PC-9 (cell line): ENCODE data around the gene NTM. TPM values are rescaled to one million over a fixed set of nuclear protein-coding genes. Genes with fewer than 3 reads are reported as not detected.

Experiments
- BruUV-seq: library from RNA; stranded (reverse); fragments of 400-500 nt; replicated peaks from 2 replicates; lab custom pipeline; 2021; lab: Mats Ljungman, UMichigan
- CTCF ChIA-PET: fragments of 300-600 bp; sonication (Branson Sonifier 250); formaldehyde crosslinking; loops from one replicate; lab custom pipeline; 2022; ENCODE audit warnings: antibody characterized with exemption; lab: Charles Lee
- POLR2A ChIA-PET: fragments of 300-600 bp; sonication (Branson Sonifier 250); formaldehyde crosslinking; loops from one replicate; lab custom pipeline; 2022; ENCODE audit warnings: antibody characterized with exemption; ENCODE audit not compliant: unreplicated experiment; lab: Charles Lee
- DNase-seq, 2 experiments: peaks; one replicate each; pipeline versions ENCODE4 v3.0.0 to v3.0.0-alpha.2; 2015 to 2022; ENCODE audit warnings: mixed read lengths in 1 of 2
- H2AFZ ChIP-seq: fragments of 200-600 bp; sonication (generic); 2 replicates; pipeline ENCODE4 v1.8.1; 2017; ENCODE audit warnings: antibody characterized with exemption
- H3F3A ChIP-seq: fragments of 200-600 bp; sonication (generic); 2 replicates; pipeline ENCODE4 v1.8.1; 2017; ENCODE audit warnings: antibody characterized with exemption, mild to moderate bottlenecking, low read depth; ENCODE audit not compliant: insufficient read depth
- H3K27ac ChIP-seq: fragments of 200-600 bp; sonication (generic); 2 replicates; pipeline ENCODE4 v1.6.1; 2016; ENCODE audit warnings: mixed run types
- H3K27me3 ChIP-seq: fragments of 200-600 bp; sonication (generic); 2 replicates; pipeline ENCODE4 v1.6.1; 2016; ENCODE audit warnings: low read depth, mixed run types; ENCODE audit not compliant: insufficient read depth
- H3K36me3 ChIP-seq: fragments of 200-600 bp; sonication (generic); 2 replicates; pipeline ENCODE4 v1.6.1; 2016; ENCODE audit warnings: low read depth, mixed run types
- H3K4me1 ChIP-seq: fragments of 200-600 bp; sonication (generic); replicated peaks from 2 replicates; pipeline ENCODE4 v1.6.1; 2016; ENCODE audit warnings: mixed run types; ENCODE audit not compliant: insufficient read depth
- H3K4me2 ChIP-seq: fragments of 200-600 bp; sonication (generic); 2 replicates; pipeline ENCODE4 v1.6.1; 2017; ENCODE audit warnings: mixed run types
- H3K4me3 ChIP-seq: fragments of 200-600 bp; sonication (generic); 2 replicates; pipeline ENCODE4 v1.6.1; 2016; ENCODE audit warnings: mixed run types
- H3K79me2 ChIP-seq: fragments of 200-600 bp; sonication (generic); 2 replicates; pipeline ENCODE4 v1.6.1; 2017; ENCODE audit warnings: low read depth, mixed run types
- H3K9me2 ChIP-seq: fragments of 200-600 bp; sonication (generic); 2 replicates; pipeline ENCODE4 v1.8.1; 2017; ENCODE audit warnings: mild to moderate bottlenecking; ENCODE audit not compliant: insufficient read depth
- H3K9me3 ChIP-seq: fragments of 200-600 bp; sonication (generic); 2 replicates; pipeline ENCODE4 v1.8.1; 2016; ENCODE audit warnings: low read depth; ENCODE audit not compliant: insufficient read depth
- H4K20me1 ChIP-seq: fragments of 200-600 bp; sonication (generic); 2 replicates; pipeline ENCODE4 v1.8.1; 2017; ENCODE audit not compliant: insufficient read depth
- EZH2 ChIP-seq: fragments of 200-600 bp; sonication (generic); IDR thresholded peaks from 2 replicates; pipeline ENCODE4 v1.8.0; 2017; ENCODE audit warnings: antibody characterized with exemption, low read depth
- intact Hi-C: fragments of 100-400 bp; cut with micrococcal nuclease; formaldehyde crosslinking; loops from one replicate; pipeline ENCODE4 v1.10.0; 2022; ENCODE audit not compliant: unreplicated experiment
- total RNA-seq: library from RNA; stranded (reverse); gene quantifications from 2 replicates; pipeline ENCODE4 v1.2.3, GENCODE V29; 2021
- TF ChIP-seq, protein P1 (sequence below): fragments of 200-600 bp; sonication (generic); conservative IDR thresholded peaks from 2 replicates; pipeline ENCODE4 v1.6.1; 2017; ENCODE audit warnings: mixed run types, antibody characterized with exemption, mild to moderate bottlenecking, moderate library complexity

Gene NTM
- total RNA-seq, 1 experiment from 2014 or later = not detected

DNA sequence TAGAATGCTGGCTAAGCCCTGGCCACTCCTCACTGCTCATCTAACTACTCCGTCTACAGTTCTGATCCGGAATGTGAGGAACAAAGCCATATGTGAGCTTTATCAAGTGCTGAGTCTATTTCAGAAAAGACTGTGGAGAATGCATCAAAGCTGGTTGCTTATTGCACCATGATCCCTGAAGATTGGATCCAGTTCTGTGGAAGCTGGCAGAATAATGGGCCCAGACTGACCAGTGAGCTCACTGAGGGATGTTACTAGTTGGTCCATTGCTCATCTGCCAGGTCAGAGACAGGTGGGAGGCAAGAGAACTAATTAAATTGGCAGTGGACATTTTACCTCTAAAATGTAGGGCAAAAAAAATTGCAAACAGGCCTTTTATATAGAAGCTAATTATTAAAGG is 681.3 kb downstream of the NTM start:
- DNase-seq = no peak
- intact Hi-C loops = no loop called here
- H3K9me2 ChIP-seq = no peaks in the 10 kb centered on the region

DNA sequence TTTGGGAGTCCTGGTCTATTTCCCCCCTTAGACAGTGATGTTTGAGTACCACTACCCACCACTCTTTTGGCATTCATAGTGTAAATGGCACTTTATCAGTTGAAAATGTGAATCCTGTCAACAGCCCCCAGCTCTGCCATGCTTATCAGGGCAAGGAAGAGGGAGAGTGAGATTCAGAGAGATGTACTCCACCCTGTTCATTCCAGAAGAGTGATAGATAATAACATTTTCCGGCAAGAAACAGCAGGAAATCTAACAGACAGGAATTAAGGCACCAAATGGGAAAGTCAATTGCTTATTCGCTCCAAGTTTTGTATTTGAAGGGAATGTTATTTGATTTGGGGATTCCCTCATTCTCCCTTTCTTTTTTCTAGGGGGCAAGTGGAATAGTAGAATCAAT is 681.9 kb downstream of the NTM start:
- Histone ChIP-seq H3K9me3 (no peaks in the 10 kb centered on the region), H3K4me1 (no peaks in the 10 kb centered on the region), H3K27me3 (peaks cover 6% of the 10 kb centered on the region; the same call in 1 of the 2 replicates), H3K27ac (no peak overlapping the region), H3K9me2 (no peaks in the 10 kb centered on the region), H3K4me2 (no peak overlapping the region), H3K4me3 (no peak overlapping the region), H3F3A (no peaks in the 10 kb centered on the region), H3K36me3 (no peaks in the 10 kb centered on the region), H4K20me1 (no peaks in the 10 kb centered on the region), H3K79me2 (no peaks in the 10 kb centered on the region), H2AFZ (no peak overlapping the region)
- DNase-seq = no peak
- no peak for TF ChIP-seq EZH2
- TF ChIP-seq, protein P1, sequence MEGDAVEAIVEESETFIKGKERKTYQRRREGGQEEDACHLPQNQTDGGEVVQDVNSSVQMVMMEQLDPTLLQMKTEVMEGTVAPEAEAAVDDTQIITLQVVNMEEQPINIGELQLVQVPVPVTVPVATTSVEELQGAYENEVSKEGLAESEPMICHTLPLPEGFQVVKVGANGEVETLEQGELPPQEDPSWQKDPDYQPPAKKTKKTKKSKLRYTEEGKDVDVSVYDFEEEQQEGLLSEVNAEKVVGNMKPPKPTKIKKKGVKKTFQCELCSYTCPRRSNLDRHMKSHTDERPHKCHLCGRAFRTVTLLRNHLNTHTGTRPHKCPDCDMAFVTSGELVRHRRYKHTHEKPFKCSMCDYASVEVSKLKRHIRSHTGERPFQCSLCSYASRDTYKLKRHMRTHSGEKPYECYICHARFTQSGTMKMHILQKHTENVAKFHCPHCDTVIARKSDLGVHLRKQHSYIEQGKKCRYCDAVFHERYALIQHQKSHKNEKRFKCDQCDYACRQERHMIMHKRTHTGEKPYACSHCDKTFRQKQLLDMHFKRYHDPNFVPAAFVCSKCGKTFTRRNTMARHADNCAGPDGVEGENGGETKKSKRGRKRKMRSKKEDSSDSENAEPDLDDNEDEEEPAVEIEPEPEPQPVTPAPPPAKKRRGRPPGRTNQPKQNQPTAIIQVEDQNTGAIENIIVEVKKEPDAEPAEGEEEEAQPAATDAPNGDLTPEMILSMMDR = no peak
- ChIA-PET POLR2A (no interaction called here), CTCF (no interaction called here)
- intact Hi-C loops = no loop called here
- BruUV-seq = no TSS peak

More for the DNA sequence above, 681.3 kb downstream of the NTM start:
- Histone ChIP-seq H3K27ac (no peak overlapping the region), H3K9me3 (no peaks in the 10 kb centered on the region), H3K79me2 (no peaks in the 10 kb centered on the region), H2AFZ (no peak overlapping the region), H3K27me3 (peaks cover 6% of the 10 kb centered on the region; the same call in 1 of the 2 replicates), H3F3A (no peaks in the 10 kb centered on the region), H3K36me3 (no peaks in the 10 kb centered on the region), H3K4me2 (no peak overlapping the region), H3K4me1 (no peaks in the 10 kb centered on the region), H3K4me3 (no peak overlapping the region), H4K20me1 (no peaks in the 10 kb centered on the region)
- ChIA-PET CTCF (no interaction called here), POLR2A (no interaction called here)
- TF ChIP-seq EZH2 = no peak
- TF ChIP-seq, protein P1 = no peak
- BruUV-seq = no TSS peak

GRCh38 chr11:132052904-132053303 is 682.5 kb downstream of the NTM start:
- H3K36me3 ChIP-seq = no peaks in the 10 kb centered on the region
- H3K27me3 ChIP-seq = peaks cover 6% of the 10 kb centered on the region; the same call in 1 of the 2 replicates
- POLR2A ChIA-PET = no interaction called here
- H3K27ac ChIP-seq = no peak overlapping the region
- BruUV-seq = no TSS peak
- H3K4me2 ChIP-seq = no peak overlapping the region
- no peaks in the 10 kb centered on the region for H3F3A ChIP-seq
- TF ChIP-seq EZH2 = no peak
- TF ChIP-seq, protein P1 = no peak
- no peak for DNase-seq
- H4K20me1 ChIP-seq = no peaks in the 10 kb centered on the region
- intact Hi-C loops = no loop called here
- no peaks in the 10 kb centered on the region for H3K4me1 ChIP-seq
- CTCF ChIA-PET = no interaction called here
- no peaks in the 10 kb centered on the region for H3K9me2 ChIP-seq
- H3K4me3 ChIP-seq = no peak overlapping the region
- H2AFZ ChIP-seq = no peak overlapping the region
- H3K79me2 ChIP-seq = no peaks in the 10 kb centered on the region
- H3K9me3 ChIP-seq = no peaks in the 10 kb centered on the region
